Naive thymus-derived CD4-positive, alpha-beta T cell (primary cell): ENCODE measurements around the gene FER. TPM values are rescaled to one million over a fixed set of nuclear protein-coding genes. Genes with fewer than 3 reads are reported as not detected.
A peak's percentile ranks its signal among the peaks of the same experiment; 100 is the strongest.
"Not testable (repeated sequence)": the region's sequence is repeated elsewhere in the genome, so short reads cannot be mapped to it uniquely, and the experiment has no call there.

Source experiments
- ATAC-seq: fragments of 150-1000 bp; cut with Tn5 transposase; 2 replicates; pipeline ENCODE4 v1.10.0; 2021; ENCODE audit warnings: mild to moderate bottlenecking, moderate library complexity
- CTCF ChIA-PET: fragments of 350-600 bp; sonication (Branson Sonifier 250); formaldehyde crosslinking; loops from one replicate; lab custom pipeline; 2021; ENCODE audit warnings: antibody characterized with exemption; lab: Charles Lee
- POLR2A ChIA-PET: fragments of 350-600 bp; sonication (Branson Sonifier 250); formaldehyde crosslinking; loops from one replicate; lab custom pipeline; 2021; ENCODE audit warnings: antibody characterized with exemption, inconsistent platforms; lab: Charles Lee
- DNase-seq, 9 donors: peaks; one replicate each; pipeline versions ENCODE4 v3.0.0 to v3.0.0-alpha.2; 2020 to 2022; ENCODE audit warnings: mixed read lengths in 1 of 9
- H3K27ac ChIP-seq: one replicate; pipeline ENCODE4 v1.7.0; 2013; ENCODE audit warnings: mild to moderate bottlenecking, low read depth, low read length, moderate library complexity
- H3K27me3 ChIP-seq, 2 donors: one replicate each; pipeline ENCODE4 v1.7.0; 2013; ENCODE audit warnings: low read length in 2 of 2, mild to moderate bottlenecking in 2 of 2, moderate library complexity in 2 of 2; ENCODE audit not compliant: control insufficient read depth in 2 of 2, insufficient read depth in 2 of 2
- H3K36me3 ChIP-seq, 3 experiments: 1 replicate in 2 of 3; 2 replicates in 1 of 3; pipeline ENCODE4 v1.7.0; 2013; ENCODE audit warnings: low read length in 3 of 3, mild to moderate bottlenecking in 3 of 3, moderate library complexity in 1 of 3; ENCODE audit not compliant: insufficient read depth in 3 of 3, control insufficient read depth in 2 of 3
- H3K4me1 ChIP-seq, 2 donors: one replicate each; pipeline ENCODE4 v1.7.0; 2013; ENCODE audit warnings: low read length in 2 of 2, mild to moderate bottlenecking in 2 of 2, moderate library complexity in 1 of 2; ENCODE audit not compliant: control insufficient read depth in 2 of 2, insufficient read depth in 2 of 2
- H3K4me3 ChIP-seq: 2 replicates; pipeline ENCODE4 v1.7.0; 2013; ENCODE audit warnings: mild to moderate bottlenecking, low read length
- H3K9me3 ChIP-seq, 3 experiments: 1 replicate in 2 of 3; 2 replicates in 1 of 3; pipeline ENCODE4 v1.7.0; 2013; ENCODE audit warnings: low read length in 3 of 3; ENCODE audit not compliant: control insufficient read depth in 2 of 3
- H3K27ac Mint-ChIP-seq, 9 donors: one replicate each; pipeline ENCODE4 v1.8.0; 2020 to 2022; ENCODE audit warnings: mixed read lengths in 9 of 9, mild to moderate bottlenecking in 8 of 9, moderate library complexity in 5 of 9, inconsistent platforms in 2 of 9
- H3K27me3 Mint-ChIP-seq, 5 donors: one replicate each; pipeline ENCODE4 v1.8.0; 2021 to 2022; ENCODE audit warnings: mixed read lengths in 5 of 5, mild to moderate bottlenecking in 1 of 5
- H3K36me3 Mint-ChIP-seq, 5 donors: one replicate each; pipeline ENCODE4 v1.8.0; 2020 to 2022; ENCODE audit warnings: mixed read lengths in 5 of 5, mild to moderate bottlenecking in 3 of 5, inconsistent platforms in 1 of 5
- H3K4me1 Mint-ChIP-seq, 7 donors: one replicate each; pipeline ENCODE4 v1.8.0; 2020 to 2022; ENCODE audit warnings: mixed read lengths in 7 of 7, mild to moderate bottlenecking in 3 of 7, inconsistent platforms in 1 of 7
- H3K4me3 Mint-ChIP-seq, 10 donors: one replicate each; pipeline ENCODE4 v1.8.0; 2020 to 2022; ENCODE audit warnings: mild to moderate bottlenecking in 10 of 10, mixed read lengths in 10 of 10, moderate library complexity in 6 of 10, inconsistent platforms in 2 of 10
- H3K9me3 Mint-ChIP-seq, 11 donors: one replicate each; pipeline ENCODE4 v1.8.0; 2020 to 2022; ENCODE audit warnings: mixed read lengths in 11 of 11, mild to moderate bottlenecking in 4 of 11, inconsistent platforms in 1 of 11, moderate library complexity in 1 of 11
- intact Hi-C, 2 donors: fragments of 100-400 bp; cut with micrococcal nuclease; formaldehyde crosslinking; loops; one replicate each; pipeline ENCODE4 v1.15.1; 2023
- polyA plus RNA-seq, 2 donors: library from polyadenylated mRNA; unstranded; fragments of 300-500 nt; fragmentation: Illumina TruSeq; gene quantifications; one replicate each; pipeline ENCODE4 v1.2.3, GENCODE V29; 2021
- total RNA-seq, 6 experiments: library from RNA in 5 of 6; stranded (reverse) in 5 of 6; gene quantifications; 1 replicate in 5 of 6; 2 replicates in 1 of 6; pipeline ENCODE4 v1.2.3 and lab custom pipeline; 2021 to 2026

FER gene
- total and polyA plus RNA-seq, 7 experiments from 2014 or later, result 2.7 to 17.6 (median 13.8) TPM

DNA sequence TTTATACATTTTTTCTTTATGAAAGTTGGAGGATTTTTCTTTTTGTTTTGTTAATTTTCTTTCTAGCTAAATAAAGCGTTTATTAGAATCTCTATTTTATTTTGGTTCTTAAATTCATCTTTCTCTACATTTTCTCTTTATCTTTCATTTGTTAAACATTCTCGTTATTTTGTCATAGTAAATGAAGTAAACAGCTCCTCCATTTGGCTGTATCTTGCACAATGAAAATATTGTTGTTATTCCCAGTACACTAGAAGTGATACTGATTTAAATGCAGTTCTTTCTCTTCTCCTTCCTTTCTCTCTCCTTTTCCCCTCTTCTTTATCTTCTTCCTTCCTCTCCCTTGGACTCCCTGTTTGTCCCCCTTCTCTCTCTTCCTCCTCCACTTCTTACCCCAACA, 88.8 kb downstream of the FER start:
- ChIA-PET POLR2A (no interaction called here), CTCF (interaction anchor here (0.7 kb wide), 1 partner anchor 62 kb away, joined by 3 read pairs; no protein-coding TSS in a partner anchor)
- intact Hi-C loops, result no loop called here
- Histone ChIP-seq H3K4me3 (no peak overlapping the region), H3K9me3 (no peaks in the 10 kb centered on the region), H3K27ac (no peak overlapping the region), H3K27me3 (no peaks in the 10 kb centered on the region), H3K36me3 (no peaks in the 10 kb centered on the region), H3K4me1 (no peaks in the 10 kb centered on the region)
- ATAC-seq (no peak), DNase-seq (no peak)
- peaks cover 0 to 6% (median 0%) of the 10 kb centered on the region in 11 donors for H3K9me3 Mint-ChIP-seq
- H3K36me3 Mint-ChIP-seq, result peaks cover 0 to 38% (median 26%) of the 10 kb centered on the region in 5 donors
- no peak overlapping the region for H3K27ac Mint-ChIP-seq
- H3K27me3 Mint-ChIP-seq, result no peaks in the 10 kb centered on the region
- no peaks in the 10 kb centered on the region for H3K4me1 Mint-ChIP-seq
- H3K4me3 Mint-ChIP-seq, result no peak overlapping the region

DNA sequence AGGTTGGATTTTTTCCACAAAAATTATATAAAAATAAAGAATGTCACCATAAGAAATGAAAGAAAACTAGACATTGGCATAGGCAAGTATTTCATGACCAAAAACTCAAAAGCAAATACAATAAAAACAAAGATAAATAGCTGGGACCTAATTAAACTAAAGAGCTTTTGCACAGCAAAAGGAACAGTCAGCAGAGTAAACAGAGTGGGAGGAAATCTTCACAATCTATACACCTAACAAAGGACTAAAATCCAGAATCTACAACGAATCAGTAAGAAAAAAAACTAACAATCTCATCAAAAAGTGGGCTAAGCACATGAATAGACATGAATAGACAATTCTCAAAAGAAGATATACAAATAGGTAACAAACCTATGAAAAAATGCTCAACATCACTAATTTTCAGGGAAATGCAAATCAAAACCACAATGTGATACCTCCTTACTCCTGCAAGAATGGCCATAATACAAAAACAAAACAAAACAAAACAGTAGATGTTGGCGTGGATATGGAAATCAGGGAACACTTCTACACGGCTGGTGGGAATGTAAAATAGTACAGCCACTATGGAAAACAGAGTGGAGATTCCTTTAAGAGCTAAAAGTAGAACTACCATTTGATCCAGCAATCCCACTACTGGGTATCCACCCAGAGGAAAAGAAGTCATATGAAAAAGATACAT, 94.7 kb downstream of the FER start:
- H3K36me3 Mint-ChIP-seq, result peaks cover 0 to 52% (median 35%) of the 10 kb centered on the region in 5 donors
- H3K4me3 ChIP-seq, ATAC-seq, H3K4me3 Mint-ChIP-seq, H3K4me1 Mint-ChIP-seq, H3K27ac Mint-ChIP-seq, H3K36me3 ChIP-seq, H3K9me3 Mint-ChIP-seq, H3K9me3 ChIP-seq, H3K27me3 Mint-ChIP-seq, H3K4me1 ChIP-seq, H3K27ac ChIP-seq, intact Hi-C loops, CTCF ChIA-PET, DNase-seq, H3K27me3 ChIP-seq: not testable (repeated sequence)
- POLR2A ChIA-PET, result interaction anchor here (0.6 kb wide), 1 partner anchor 7 kb away, joined by 3 read pairs; no protein-coding TSS in a partner anchor

- H3K4me1 ChIP-seq, intact Hi-C loops, DNase-seq, H3K27me3 ChIP-seq, H3K27ac ChIP-seq, H3K4me3 Mint-ChIP-seq, H3K27ac Mint-ChIP-seq, H3K9me3 ChIP-seq, POLR2A ChIA-PET, H3K9me3 Mint-ChIP-seq, ATAC-seq, H3K4me3 ChIP-seq, CTCF ChIA-PET, H3K4me1 Mint-ChIP-seq, H3K36me3 ChIP-seq, H3K27me3 Mint-ChIP-seq: not testable (repeated sequence)
- H3K36me3 Mint-ChIP-seq, result peaks cover 0 to 34% (median 28%) of the 10 kb centered on the region in 5 donors
These were observed 103.4 kb downstream of the FER start for GRCh38 chr5:108851129-108851528.

GRCh38 chr5:108857905-108858304, 110.2 kb downstream of the FER start:
- Mint-ChIP-seq H3K9me3 (peaks cover 0 to 4% (median 0%) of the 10 kb centered on the region in 11 donors), H3K36me3 (peaks cover 0 to 15% (median 9%) of the 10 kb centered on the region in 5 donors), H3K27ac (no peak overlapping the region), H3K4me1 (peaks cover 0 to 14% (median 8%) of the 10 kb centered on the region in 7 donors), H3K4me3 (no peak overlapping the region), H3K27me3 (no peaks in the 10 kb centered on the region)
- no peaks in the 10 kb centered on the region for H3K27me3 ChIP-seq
- intact Hi-C loops, result no loop called here
- H3K27ac ChIP-seq, result no peak overlapping the region
- ATAC-seq (no peak), DNase-seq (no peak)
- no peaks in the 10 kb centered on the region for H3K9me3 ChIP-seq
- ChIA-PET CTCF (no interaction called here), POLR2A (no interaction called here)
- no peaks in the 10 kb centered on the region for H3K36me3 ChIP-seq
- no peak overlapping the region for H3K4me3 ChIP-seq
- no peaks in the 10 kb centered on the region for H3K4me1 ChIP-seq

DNA sequence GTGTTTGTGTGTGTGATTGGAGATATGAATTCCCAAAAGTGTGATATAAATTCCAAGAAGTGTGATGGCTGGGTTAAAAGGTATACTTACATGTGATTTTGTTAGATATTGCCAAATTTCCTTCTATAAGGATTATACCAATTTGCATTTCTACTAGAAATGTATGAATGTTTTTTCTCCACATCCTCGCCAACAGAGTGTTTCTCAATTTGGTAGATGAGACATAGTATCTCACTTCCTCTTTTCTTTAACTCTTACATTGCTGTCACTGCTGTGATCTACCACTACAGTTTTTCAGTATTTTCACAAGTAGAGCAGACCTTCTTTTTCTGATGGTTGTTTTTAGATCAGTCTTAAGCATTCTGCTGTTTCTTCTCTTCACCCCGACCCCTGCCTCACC, 111.3 kb downstream of the FER start:
- Mint-ChIP-seq H3K4me1 (peaks cover 0 to 14% (median 8%) of the 10 kb centered on the region in 7 donors), H3K27me3 (no peaks in the 10 kb centered on the region), H3K4me3 (no peak overlapping the region), H3K27ac (no peak overlapping the region), H3K9me3 (peaks cover 0 to 2% (median 0%) of the 10 kb centered on the region in 11 donors), H3K36me3 (peaks cover 0 to 15% (median 5%) of the 10 kb centered on the region in 5 donors)
- no peak overlapping the region for H3K27ac ChIP-seq
- no peaks in the 10 kb centered on the region for H3K27me3 ChIP-seq
- no peak for DNase-seq
- H3K4me1 ChIP-seq, result no peaks in the 10 kb centered on the region
- intact Hi-C loops, result no loop called here
- CTCF ChIA-PET, result no interaction called here
- H3K36me3 ChIP-seq, result no peaks in the 10 kb centered on the region
- POLR2A ChIA-PET, result no interaction called here
- ATAC-seq, result peak; percentile 52
- no peaks in the 10 kb centered on the region for H3K9me3 ChIP-seq
- H3K4me3 ChIP-seq, result no peak overlapping the region

DNA sequence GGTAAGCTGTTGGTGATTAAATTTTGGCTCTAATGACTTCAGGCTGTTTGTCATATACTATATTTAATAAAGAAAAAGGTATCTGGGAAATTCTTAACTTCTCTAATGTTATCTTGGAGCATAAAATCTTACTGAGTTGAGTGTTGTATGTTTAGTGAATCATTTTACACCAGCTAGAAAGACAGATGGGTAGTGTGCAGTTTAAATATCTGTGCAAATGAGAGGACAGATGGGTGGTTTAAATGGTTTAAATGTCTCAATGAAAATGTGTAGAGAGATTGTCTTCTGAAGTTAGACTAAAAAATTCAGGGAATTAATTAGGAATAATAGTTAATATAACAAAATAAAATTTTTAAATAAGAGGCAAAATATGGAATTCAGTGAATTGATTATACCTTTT, 114.5 kb downstream of the FER start:
- no peaks in the 10 kb centered on the region for H3K27me3 ChIP-seq
- CTCF ChIA-PET, result no interaction called here
- no peaks in the 10 kb centered on the region for H3K9me3 ChIP-seq
- no peak overlapping the region for H3K27ac ChIP-seq
- POLR2A ChIA-PET, result no interaction called here
- peaks cover 0 to 23% (median 20%) of the 10 kb centered on the region in 5 donors for H3K36me3 Mint-ChIP-seq
- no peak overlapping the region for H3K27ac Mint-ChIP-seq
- DNase-seq (no peak), ATAC-seq (no peak)
- H3K4me1 Mint-ChIP-seq, result peaks cover 0 to 10% (median 8%) of the 10 kb centered on the region in 7 donors
- H3K4me3 ChIP-seq, result no peak overlapping the region
- H3K4me3 Mint-ChIP-seq, result no peak overlapping the region
- intact Hi-C loops, result no loop called here
- peaks cover 0 to 8% (median 3%) of the 10 kb centered on the region in 11 donors for H3K9me3 Mint-ChIP-seq
- no peaks in the 10 kb centered on the region for H3K4me1 ChIP-seq
- H3K27me3 Mint-ChIP-seq, result no peaks in the 10 kb centered on the region
- H3K36me3 ChIP-seq, result no peaks in the 10 kb centered on the region

DNA sequence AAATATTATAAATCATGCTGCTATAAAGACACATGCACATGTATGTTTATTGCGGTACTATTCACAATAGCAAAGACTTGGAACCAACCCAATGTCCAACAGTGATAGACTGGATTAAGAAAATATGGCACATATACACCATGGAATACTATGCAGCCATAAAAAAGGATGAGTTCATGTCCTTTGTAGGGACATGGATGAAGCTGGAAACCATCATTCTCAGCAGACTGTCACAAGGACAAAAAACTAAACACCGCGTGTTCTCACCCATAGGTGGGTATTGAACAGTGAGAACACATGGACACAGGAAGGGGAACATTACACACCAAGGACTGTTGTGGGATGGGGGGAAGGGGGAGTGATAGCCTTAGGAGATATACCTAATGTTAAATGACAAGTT, 118.4 kb downstream of the FER start:
- H3K27me3 ChIP-seq, H3K27ac Mint-ChIP-seq, CTCF ChIA-PET, intact Hi-C loops, H3K27ac ChIP-seq, H3K4me1 Mint-ChIP-seq, H3K4me3 ChIP-seq, POLR2A ChIA-PET, H3K4me3 Mint-ChIP-seq, ATAC-seq, H3K36me3 ChIP-seq, H3K4me1 ChIP-seq, H3K27me3 Mint-ChIP-seq, DNase-seq, H3K9me3 ChIP-seq: not testable (repeated sequence)
- Mint-ChIP-seq H3K9me3 (peaks cover 0 to 14% (median 3%) of the 10 kb centered on the region in 11 donors), H3K36me3 (peaks cover 0 to 46% (median 39%) of the 10 kb centered on the region in 5 donors)
